Measurements from ENCODE around the gene KRT6A.
A peak's percentile ranks its signal among the peaks of the same experiment; 100 is the strongest.

DNA sequence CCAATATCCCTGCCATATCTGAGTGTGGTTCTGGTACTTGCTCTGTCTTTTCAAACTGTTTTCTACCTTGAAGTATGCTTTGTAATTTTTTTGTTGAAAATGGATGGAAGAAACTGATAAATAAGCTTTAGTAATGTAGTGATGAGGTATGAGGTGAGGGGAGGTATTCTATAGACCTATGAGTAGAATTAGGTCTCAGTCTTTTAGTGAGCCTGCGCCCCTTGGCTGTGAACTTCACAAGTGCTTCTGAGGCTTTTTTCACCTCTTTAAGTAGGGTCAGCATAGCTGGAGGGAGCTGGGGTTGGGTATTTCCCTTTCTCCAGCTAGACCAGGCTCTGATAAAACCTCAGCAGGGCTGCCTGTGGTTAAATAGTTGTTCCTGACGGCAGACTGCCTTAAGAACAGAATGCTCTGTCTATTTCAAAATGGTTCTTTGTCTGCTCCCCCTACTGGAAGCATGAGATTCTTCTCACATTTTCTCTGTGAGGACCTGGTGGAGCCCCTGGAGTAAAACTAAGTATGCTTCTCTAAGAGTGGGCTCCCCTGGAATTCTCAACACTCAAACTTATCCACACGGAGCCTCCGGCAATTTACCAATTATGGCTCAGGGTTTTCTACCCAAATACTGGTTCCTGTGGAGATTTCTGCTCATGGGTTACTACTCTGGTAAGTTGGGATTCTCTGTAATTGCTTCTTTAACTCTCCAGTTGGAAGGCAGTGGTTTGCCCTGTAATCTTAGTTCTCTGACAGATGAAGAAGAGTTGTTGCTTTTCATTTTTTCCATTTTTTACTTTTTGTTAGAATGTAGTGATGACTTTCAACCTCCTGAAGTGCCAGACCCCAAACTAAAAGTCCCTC lies 14.0 kb upstream of the KRT6A start:
- peak; percentile 66 for TF ChIP-seq RAD21 (IDR thresholded peaks at IDR 0.05; ENCODE audit: low read depth)
- no peak for TF ChIP-seq TAF1 (IDR thresholded peaks at IDR 0.05; ENCODE audit: low read depth)
- peak; percentile 45; the same call in 1 of the 2 replicates for TF ChIP-seq YY1 (IDR thresholded peaks at IDR 0.05; ENCODE audit: low read depth)
- TF ChIP-seq, protein P1, sequence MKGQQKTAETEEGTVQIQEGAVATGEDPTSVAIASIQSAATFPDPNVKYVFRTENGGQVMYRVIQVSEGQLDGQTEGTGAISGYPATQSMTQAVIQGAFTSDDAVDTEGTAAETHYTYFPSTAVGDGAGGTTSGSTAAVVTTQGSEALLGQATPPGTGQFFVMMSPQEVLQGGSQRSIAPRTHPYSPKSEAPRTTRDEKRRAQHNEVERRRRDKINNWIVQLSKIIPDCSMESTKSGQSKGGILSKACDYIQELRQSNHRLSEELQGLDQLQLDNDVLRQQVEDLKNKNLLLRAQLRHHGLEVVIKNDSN (IDR thresholded peaks at IDR 0.05), result no peak
- TF ChIP-seq, protein P2, sequence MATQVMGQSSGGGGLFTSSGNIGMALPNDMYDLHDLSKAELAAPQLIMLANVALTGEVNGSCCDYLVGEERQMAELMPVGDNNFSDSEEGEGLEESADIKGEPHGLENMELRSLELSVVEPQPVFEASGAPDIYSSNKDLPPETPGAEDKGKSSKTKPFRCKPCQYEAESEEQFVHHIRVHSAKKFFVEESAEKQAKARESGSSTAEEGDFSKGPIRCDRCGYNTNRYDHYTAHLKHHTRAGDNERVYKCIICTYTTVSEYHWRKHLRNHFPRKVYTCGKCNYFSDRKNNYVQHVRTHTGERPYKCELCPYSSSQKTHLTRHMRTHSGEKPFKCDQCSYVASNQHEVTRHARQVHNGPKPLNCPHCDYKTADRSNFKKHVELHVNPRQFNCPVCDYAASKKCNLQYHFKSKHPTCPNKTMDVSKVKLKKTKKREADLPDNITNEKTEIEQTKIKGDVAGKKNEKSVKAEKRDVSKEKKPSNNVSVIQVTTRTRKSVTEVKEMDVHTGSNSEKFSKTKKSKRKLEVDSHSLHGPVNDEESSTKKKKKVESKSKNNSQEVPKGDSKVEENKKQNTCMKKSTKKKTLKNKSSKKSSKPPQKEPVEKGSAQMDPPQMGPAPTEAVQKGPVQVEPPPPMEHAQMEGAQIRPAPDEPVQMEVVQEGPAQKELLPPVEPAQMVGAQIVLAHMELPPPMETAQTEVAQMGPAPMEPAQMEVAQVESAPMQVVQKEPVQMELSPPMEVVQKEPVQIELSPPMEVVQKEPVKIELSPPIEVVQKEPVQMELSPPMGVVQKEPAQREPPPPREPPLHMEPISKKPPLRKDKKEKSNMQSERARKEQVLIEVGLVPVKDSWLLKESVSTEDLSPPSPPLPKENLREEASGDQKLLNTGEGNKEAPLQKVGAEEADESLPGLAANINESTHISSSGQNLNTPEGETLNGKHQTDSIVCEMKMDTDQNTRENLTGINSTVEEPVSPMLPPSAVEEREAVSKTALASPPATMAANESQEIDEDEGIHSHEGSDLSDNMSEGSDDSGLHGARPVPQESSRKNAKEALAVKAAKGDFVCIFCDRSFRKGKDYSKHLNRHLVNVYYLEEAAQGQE (IDR thresholded peaks at IDR 0.05; ENCODE audit: low read depth), result no peak
- TF ChIP-seq, protein P3, sequence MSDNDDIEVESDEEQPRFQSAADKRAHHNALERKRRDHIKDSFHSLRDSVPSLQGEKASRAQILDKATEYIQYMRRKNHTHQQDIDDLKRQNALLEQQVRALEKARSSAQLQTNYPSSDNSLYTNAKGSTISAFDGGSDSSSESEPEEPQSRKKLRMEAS (IDR thresholded peaks at IDR 0.05), result no peak
- no peak for TF ChIP-seq EGR1 (IDR thresholded peaks at IDR 0.05)
- no peak for TF ChIP-seq TCF12 (IDR thresholded peaks at IDR 0.05; ENCODE audit: low read depth)
- no peak for TF ChIP-seq CREB1 (IDR thresholded peaks at IDR 0.05; ENCODE audit: low read depth)
- no peak for TF ChIP-seq FOXM1 (IDR thresholded peaks at IDR 0.05; ENCODE audit: borderline replicate concordance, low read depth)
